GM12878 (cell line): ENCODE results near the gene ST7. TPM values are rescaled to one million over a fixed set of nuclear protein-coding genes. Genes with fewer than 3 reads are reported as not detected.

Experiments used
- ATAC-seq: fragments of 200-7000 bp; cut with Tn5 transposase; 3 replicates; pipeline ENCODE4 v1.9.1; 2020; ENCODE audit warnings: mild to moderate bottlenecking, moderate library complexity
- BruUV-seq: library from RNA; stranded (reverse); fragments of 400-500 nt; replicated peaks from 2 replicates; lab custom pipeline; 2021; lab: Mats Ljungman, UMichigan
- CTCF ChIA-PET: fragments of 300-600 bp; sonication (Branson Sonifier 250); formaldehyde crosslinking; extraction: SDS; loops from one replicate; lab custom pipeline; 2021; ENCODE audit warnings: inconsistent platforms; lab: Yijun Ruan, JAX
- POLR2A ChIA-PET: fragments of 350-600 bp; formaldehyde crosslinking; extraction: SDS; loops from one replicate; lab custom pipeline; 2021; ENCODE audit warnings: inconsistent platforms; lab: Charles Lee
- RAD21 ChIA-PET: fragments of 300-600 bp; sonication (Branson Sonifier 250); formaldehyde crosslinking; loops from one replicate; lab custom pipeline; 2023; ENCODE audit warnings: antibody characterized with exemption; ENCODE audit not compliant: unreplicated experiment; lab: Charles Lee
- SMC1A ChIA-PET: fragments of 300-600 bp; sonication (Branson Sonifier 250); formaldehyde crosslinking; loops from one replicate; lab custom pipeline; 2023; ENCODE audit not compliant: unreplicated experiment, uncharacterized antibody; lab: Charles Lee
- DNase-seq: peaks from one replicate; pipeline ENCODE4 v3.0.0-alpha.2; 2011; ENCODE audit warnings: low read depth, low spot score
- FAIRE-seq: peaks from 3 replicates; lab custom pipeline; 2011; peaks lifted over from hg19 to GRCh38; lab: Jason Lieb, UNC
- H2AFZ ChIP-seq: 2 replicates; pipeline ENCODE4 v1.6.0; 2011; ENCODE audit warnings: low read depth, low read length, control low read depth; ENCODE audit not compliant: control insufficient read depth
- H3K27ac ChIP-seq: 2 replicates; pipeline ENCODE4 v1.5.1; 2011; ENCODE audit warnings: control low read depth; ENCODE audit not compliant: control insufficient read depth, insufficient read depth
- H3K27me3 ChIP-seq, 2 experiments: replicated peaks in 1 of 2; 2 replicates each; pipeline versions ENCODE4 v1.6.0 to v1.6.1; 2011; ENCODE audit warnings: low read length in 1 of 2; ENCODE audit not compliant: control insufficient read depth in 2 of 2, insufficient read depth in 2 of 2
- H3K36me3 ChIP-seq, 2 experiments: 2 replicates each; pipeline ENCODE4 v1.5.1; 2011; ENCODE audit warnings: low read length in 1 of 2; ENCODE audit not compliant: control insufficient read depth in 2 of 2, insufficient read depth in 2 of 2
- H3K4me1 ChIP-seq: 2 replicates; pipeline ENCODE4 v1.6.1; 2011; ENCODE audit warnings: mild to moderate bottlenecking, low read length, moderate library complexity, mixed read lengths; ENCODE audit not compliant: control insufficient read depth, insufficient read depth
- H3K4me2 ChIP-seq: 2 replicates; pipeline ENCODE4 v1.6.0; 2011; ENCODE audit warnings: control low read depth; ENCODE audit not compliant: control insufficient read depth, insufficient read depth
- H3K4me3 ChIP-seq: fragments of 200-600 bp; sonication (generic); 2 replicates; pipeline ENCODE4 v1.5.1; 2016
- H3K79me2 ChIP-seq: 2 replicates; pipeline ENCODE4 v1.6.0; 2011; ENCODE audit warnings: low read length; ENCODE audit not compliant: control insufficient read depth, insufficient read depth
- H3K9ac ChIP-seq: 2 replicates; pipeline ENCODE4 v1.8.0; 2011; ENCODE audit warnings: low read length, control low read depth, mixed read lengths; ENCODE audit not compliant: control insufficient read depth, insufficient read depth
- H3K9me3 ChIP-seq: replicated peaks from 3 replicates; pipeline ENCODE4 v1.5.1; 2011; ENCODE audit warnings: mild to moderate bottlenecking, low read length; ENCODE audit not compliant: control insufficient read depth, insufficient read depth
- H4K20me1 ChIP-seq: 2 replicates; pipeline ENCODE4 v1.6.0; 2011; ENCODE audit not compliant: control insufficient read depth, insufficient read depth
- BMI1 ChIP-seq: fragments of 450-650 bp; IDR thresholded peaks from 2 replicates; pipeline ENCODE4 v1.6.1; 2016; ENCODE audit warnings: mild to moderate bottlenecking, moderate library complexity, borderline replicate concordance
- HDAC2 ChIP-seq: fragments of 200-600 bp; sonication (generic); IDR thresholded peaks from 2 replicates; pipeline ENCODE4 v1.6.1; 2017
- KAT2A ChIP-seq: conservative IDR thresholded peaks from 2 replicates; pipeline ENCODE4 v1.6.1; 2011; ENCODE audit warnings: low read depth, low read length; ENCODE audit not compliant: control insufficient read depth
- PML ChIP-seq: IDR thresholded peaks from 2 replicates; pipeline ENCODE4 v1.6.1; 2012; ENCODE audit warnings: low read length, inconsistent platforms
- SP1 ChIP-seq: IDR thresholded peaks from one replicate; pipeline ENCODE4 v1.6.1; 2011; ENCODE audit warnings: low read depth, low read length
- SREBF2 ChIP-seq: IDR thresholded peaks from 2 replicates; pipeline ENCODE4 v1.6.1; 2012; ENCODE audit warnings: mild to moderate bottlenecking, low read length
- ZBTB40 ChIP-seq: fragments of 450-650 bp; IDR thresholded peaks from 2 replicates; pipeline ENCODE4 v1.6.1; 2016; ENCODE audit warnings: mild to moderate bottlenecking, moderate library complexity, borderline replicate concordance
- WGBS: methylation state at CpG from one replicate; pipeline ENCODE4 v1.1.6; 2016; ENCODE audit warnings: low lambda C conversion rate; ENCODE audit not compliant: insufficient replicate concordance, insufficient coverage; ENCODE audit errors: missing lambda C conversion rate; 5-methylcytosine and 5-hydroxymethylcytosine counted together
- in situ Hi-C: fragments of 300-500 bp; cut with MboI; formaldehyde crosslinking; loops from 9 replicates; pipeline ENCODE4 v1.14.3; 2018; ENCODE audit warnings: mixed read lengths
- intact Hi-C: fragments of 100-400 bp; cut with micrococcal nuclease; formaldehyde crosslinking; loops from one replicate; pipeline ENCODE4 v1.14.2; 2022; ENCODE audit not compliant: unreplicated experiment
- polyA plus RNA-seq, 11 experiments: library from polyadenylated mRNA; depleted of rRNA in 4 of 11; unstranded in 6 of 11; stranded (reverse) in 5 of 11; fragments of >200 nt; fragmentation: Nextera tagmentation in 4 of 11; fragmentation: Illumina TruSeq in 1 of 11; extraction: Ambion mirVana in 4 of 11; extraction: Trizol in 1 of 11; gene quantifications; 1 replicate in 1 of 11; 2 replicates in 10 of 11; pipeline versions ENCODE4 v1.2.1 to v1.2.3, GENCODE V29; 2011 to 2016; ENCODE audit warnings: inconsistent platforms in 2 of 11, missing spikeins in 2 of 11, low read depth in 1 of 11
- total RNA-seq, 4 experiments: library from RNA; depleted of rRNA in 3 of 4; stranded (reverse); fragments of >200 nt in 3 of 4; fragmentation: Illumina TruSeq in 1 of 4; extraction: Trizol in 1 of 4; gene quantifications; 2 replicates each; pipeline versions ENCODE4 v1.2.1 to v1.2.3, GENCODE V29; 2013 to 2021
- TF ChIP-seq, protein P1 (sequence below): fragments of 150-350 bp; IDR thresholded peaks from 2 replicates; pipeline ENCODE4 v1.6.1; 2014; ENCODE audit warnings: mild to moderate bottlenecking, low read depth, low read length
- TF ChIP-seq, protein P2 (sequence below): fragments of 450-650 bp; IDR thresholded peaks from 2 replicates; pipeline ENCODE4 v1.6.1; 2017; ENCODE audit warnings: antibody characterized with exemption, mild to moderate bottlenecking, moderate library complexity
- TF ChIP-seq, protein P3 (sequence below): fragments of 150-350 bp; IDR thresholded peaks from 2 replicates; pipeline ENCODE4 v1.6.1; 2016; ENCODE audit warnings: low read depth, low read length

The ST7 gene
- total and polyA plus RNA-seq, 10 of the 15 experiments (the other 5 are each of a cell fraction or from before 2014, with no cell fraction given): 27.7 to 76.4 (median 53.6) TPM

DNA sequence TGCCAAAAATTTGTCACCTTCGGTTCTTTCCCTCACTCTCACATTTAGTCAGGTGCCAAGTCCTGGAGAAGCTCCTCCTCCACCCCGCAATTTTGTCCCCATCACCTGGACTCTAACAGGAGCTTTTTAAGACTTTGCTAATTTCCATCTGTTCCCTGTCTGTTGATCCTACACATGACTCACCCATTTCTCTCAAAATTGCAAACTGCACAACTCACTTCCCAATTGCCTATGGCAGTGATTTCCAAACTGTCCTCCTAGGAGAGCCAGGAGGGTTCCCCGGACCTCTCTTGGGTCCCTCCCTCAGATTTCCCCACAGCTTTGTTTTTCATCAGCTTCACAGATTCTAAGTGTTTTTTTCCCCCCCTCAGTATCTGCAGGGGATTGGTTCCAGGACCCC, 249.2 kb downstream of the ST7 start:
- DNase-seq (no peak), FAIRE-seq (no peak), ATAC-seq (no peak)
- Histone ChIP-seq H3K4me3 (no peak overlapping the region), H3K36me3 (peaks cover 3 to 5% of the 10 kb centered on the region in 2 experiments), H3K4me2 (no peak overlapping the region), H2AFZ (no peak overlapping the region), H3K27ac (no peak overlapping the region), H4K20me1 (no peaks in the 10 kb centered on the region), H3K79me2 (no peaks in the 10 kb centered on the region), H3K27me3 (no peaks in the 10 kb centered on the region), H3K9me3 (no peaks in the 10 kb centered on the region), H3K4me1 (no peaks in the 10 kb centered on the region), H3K9ac (no peak overlapping the region)
- CTCF ChIA-PET: interaction anchor here (1.4 to 1.8 kb wide), 2 partner anchors 11 to 182 kb away, joined by 4 to 11 read pairs; no protein-coding TSS in a partner anchor
- no TSS peak for BruUV-seq
- in situ Hi-C loops: no loop called here
- POLR2A ChIA-PET: interaction anchor here (0.6 kb wide), 1 partner anchor 10 kb away, joined by 3 read pairs; no protein-coding TSS in a partner anchor
- SMC1A ChIA-PET: interaction anchor here (0.5 to 2.5 kb wide), 5 partner anchors 11 to 953 kb away, joined by 3 to 15 read pairs (median 4); no protein-coding TSS in a partner anchor
- RAD21 ChIA-PET: interaction anchor here (0.5 to 0.8 kb wide), 2 partner anchors 76 to 681 kb away, joined by 3 read pairs; no protein-coding TSS in a partner anchor
- intact Hi-C loops: no loop called here
- WGBS: 69% methylated on average over 3 of the region's 3 CpGs
- TF ChIP-seq, protein P1, sequence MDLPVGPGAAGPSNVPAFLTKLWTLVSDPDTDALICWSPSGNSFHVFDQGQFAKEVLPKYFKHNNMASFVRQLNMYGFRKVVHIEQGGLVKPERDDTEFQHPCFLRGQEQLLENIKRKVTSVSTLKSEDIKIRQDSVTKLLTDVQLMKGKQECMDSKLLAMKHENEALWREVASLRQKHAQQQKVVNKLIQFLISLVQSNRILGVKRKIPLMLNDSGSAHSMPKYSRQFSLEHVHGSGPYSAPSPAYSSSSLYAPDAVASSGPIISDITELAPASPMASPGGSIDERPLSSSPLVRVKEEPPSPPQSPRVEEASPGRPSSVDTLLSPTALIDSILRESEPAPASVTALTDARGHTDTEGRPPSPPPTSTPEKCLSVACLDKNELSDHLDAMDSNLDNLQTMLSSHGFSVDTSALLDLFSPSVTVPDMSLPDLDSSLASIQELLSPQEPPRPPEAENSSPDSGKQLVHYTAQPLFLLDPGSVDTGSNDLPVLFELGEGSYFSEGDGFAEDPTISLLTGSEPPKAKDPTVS: no peak
- TF ChIP-seq SREBF2: no peak
- TF ChIP-seq, protein P2, sequence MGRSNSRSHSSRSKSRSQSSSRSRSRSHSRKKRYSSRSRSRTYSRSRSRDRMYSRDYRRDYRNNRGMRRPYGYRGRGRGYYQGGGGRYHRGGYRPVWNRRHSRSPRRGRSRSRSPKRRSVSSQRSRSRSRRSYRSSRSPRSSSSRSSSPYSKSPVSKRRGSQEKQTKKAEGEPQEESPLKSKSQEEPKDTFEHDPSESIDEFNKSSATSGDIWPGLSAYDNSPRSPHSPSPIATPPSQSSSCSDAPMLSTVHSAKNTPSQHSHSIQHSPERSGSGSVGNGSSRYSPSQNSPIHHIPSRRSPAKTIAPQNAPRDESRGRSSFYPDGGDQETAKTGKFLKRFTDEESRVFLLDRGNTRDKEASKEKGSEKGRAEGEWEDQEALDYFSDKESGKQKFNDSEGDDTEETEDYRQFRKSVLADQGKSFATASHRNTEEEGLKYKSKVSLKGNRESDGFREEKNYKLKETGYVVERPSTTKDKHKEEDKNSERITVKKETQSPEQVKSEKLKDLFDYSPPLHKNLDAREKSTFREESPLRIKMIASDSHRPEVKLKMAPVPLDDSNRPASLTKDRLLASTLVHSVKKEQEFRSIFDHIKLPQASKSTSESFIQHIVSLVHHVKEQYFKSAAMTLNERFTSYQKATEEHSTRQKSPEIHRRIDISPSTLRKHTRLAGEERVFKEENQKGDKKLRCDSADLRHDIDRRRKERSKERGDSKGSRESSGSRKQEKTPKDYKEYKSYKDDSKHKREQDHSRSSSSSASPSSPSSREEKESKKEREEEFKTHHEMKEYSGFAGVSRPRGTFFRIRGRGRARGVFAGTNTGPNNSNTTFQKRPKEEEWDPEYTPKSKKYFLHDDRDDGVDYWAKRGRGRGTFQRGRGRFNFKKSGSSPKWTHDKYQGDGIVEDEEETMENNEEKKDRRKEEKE: no peak
- no peak for TF ChIP-seq KAT2A
- TF ChIP-seq PML: no peak
- TF ChIP-seq, protein P3, sequence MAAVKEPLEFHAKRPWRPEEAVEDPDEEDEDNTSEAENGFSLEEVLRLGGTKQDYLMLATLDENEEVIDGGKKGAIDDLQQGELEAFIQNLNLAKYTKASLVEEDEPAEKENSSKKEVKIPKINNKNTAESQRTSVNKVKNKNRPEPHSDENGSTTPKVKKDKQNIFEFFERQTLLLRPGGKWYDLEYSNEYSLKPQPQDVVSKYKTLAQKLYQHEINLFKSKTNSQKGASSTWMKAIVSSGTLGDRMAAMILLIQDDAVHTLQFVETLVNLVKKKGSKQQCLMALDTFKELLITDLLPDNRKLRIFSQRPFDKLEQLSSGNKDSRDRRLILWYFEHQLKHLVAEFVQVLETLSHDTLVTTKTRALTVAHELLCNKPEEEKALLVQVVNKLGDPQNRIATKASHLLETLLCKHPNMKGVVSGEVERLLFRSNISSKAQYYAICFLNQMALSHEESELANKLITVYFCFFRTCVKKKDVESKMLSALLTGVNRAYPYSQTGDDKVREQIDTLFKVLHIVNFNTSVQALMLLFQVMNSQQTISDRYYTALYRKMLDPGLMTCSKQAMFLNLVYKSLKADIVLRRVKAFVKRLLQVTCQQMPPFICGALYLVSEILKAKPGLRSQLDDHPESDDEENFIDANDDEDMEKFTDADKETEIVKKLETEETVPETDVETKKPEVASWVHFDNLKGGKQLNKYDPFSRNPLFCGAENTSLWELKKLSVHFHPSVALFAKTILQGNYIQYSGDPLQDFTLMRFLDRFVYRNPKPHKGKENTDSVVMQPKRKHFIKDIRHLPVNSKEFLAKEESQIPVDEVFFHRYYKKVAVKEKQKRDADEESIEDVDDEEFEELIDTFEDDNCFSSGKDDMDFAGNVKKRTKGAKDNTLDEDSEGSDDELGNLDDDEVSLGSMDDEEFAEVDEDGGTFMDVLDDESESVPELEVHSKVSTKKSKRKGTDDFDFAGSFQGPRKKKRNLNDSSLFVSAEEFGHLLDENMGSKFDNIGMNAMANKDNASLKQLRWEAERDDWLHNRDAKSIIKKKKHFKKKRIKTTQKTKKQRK: no peak
- TF ChIP-seq BMI1: no peak
- TF ChIP-seq SP1: no peak
- TF ChIP-seq ZBTB40: no peak
- TF ChIP-seq HDAC2: no peak
